Suprapubic skin (tissue), 4 donors: ENCODE data around the gene SEC24D. TPM values are rescaled to one million over a fixed set of nuclear protein-coding genes. Genes with fewer than 3 reads are reported as not detected.
A peak's percentile ranks its signal among the peaks of the same experiment; 100 is the strongest.

Source experiments
- DNase-seq, 2 donors: peaks; one replicate each; pipeline ENCODE4 v3.0.0-alpha.2; 2019; ENCODE audit warnings: low spot score in 2 of 2
- H3K27ac ChIP-seq: fragments of 200-600 bp; sonication (generic); one replicate; pipeline ENCODE4 v1.5.1; 2019
- H3K27me3 ChIP-seq: fragments of 200-600 bp; sonication (generic); one replicate; pipeline ENCODE4 v1.5.1; 2019
- H3K36me3 ChIP-seq: fragments of 200-600 bp; sonication (generic); one replicate; pipeline ENCODE4 v1.5.1; 2019
- H3K4me1 ChIP-seq: fragments of 200-600 bp; sonication (generic); one replicate; pipeline ENCODE4 v1.5.1; 2019
- H3K4me3 ChIP-seq: fragments of 200-600 bp; sonication (generic); one replicate; pipeline ENCODE4 v1.5.1; 2019; ENCODE audit warnings: mild to moderate bottlenecking
- H3K9me3 ChIP-seq: fragments of 200-600 bp; sonication (generic); one replicate; pipeline ENCODE4 v1.5.1; 2019
- CTCF ChIP-seq, 2 donors: fragments of 200-600 bp in 1 of 2; fragments of 450-650 bp in 1 of 2; sonication (generic) in 1 of 2; IDR thresholded peaks; one replicate each; pipeline ENCODE4 v1.5.1; 2016 to 2019; ENCODE audit warnings: antibody characterized with exemption in 2 of 2, mild to moderate bottlenecking in 1 of 2, moderate library complexity in 1 of 2
- EP300 ChIP-seq: sonication (generic); formaldehyde crosslinking; IDR thresholded peaks from one replicate; pipeline ENCODE4 v1.6.1; 2017; ENCODE audit warnings: antibody characterized with exemption
- POLR2A ChIP-seq, 2 donors: fragments of 450-650 bp; IDR thresholded peaks; one replicate each; pipeline ENCODE4 v1.6.1; 2017; ENCODE audit warnings: antibody characterized with exemption in 2 of 2, mild to moderate bottlenecking in 2 of 2, moderate library complexity in 2 of 2
- POLR2AphosphoS5 ChIP-seq, 3 donors: sonication (generic); formaldehyde crosslinking; IDR thresholded peaks; one replicate each; pipeline ENCODE4 v1.6.1; 2017; ENCODE audit warnings: antibody characterized with exemption in 3 of 3
- WGBS: methylation state at CpG from one replicate; pipeline ENCODE4 v1.1.5; 2018; 5-methylcytosine and 5-hydroxymethylcytosine counted together
- total RNA-seq, 4 donors: library from RNA; depleted of rRNA; stranded (reverse); fragments of >200 nt; gene quantifications; one replicate each; pipeline ENCODE4 v1.1.0, GENCODE V29; 2016

The SEC24D gene
- total RNA-seq, 4 donors from 2014 or later: 16.7 to 18.1 (median 18.0) TPM

GRCh38 chr4:118849867-118850487 lies 14.1 kb upstream of the SEC24D start:
- Histone ChIP-seq H3K27ac (no peak overlapping the region), H3K9me3 (no peaks in the 10 kb centered on the region), H3K4me3 (peak overlapping the region; percentile 27)

GRCh38 chr4:118848901-118849300 lies 13.0 kb upstream of the SEC24D start:
- no peaks in the 10 kb centered on the region for H3K36me3 ChIP-seq

More at GRCh38 chr4:118849867-118850487, 14.1 kb upstream of the SEC24D start:
- no peaks in the 10 kb centered on the region for H3K36me3 ChIP-seq
- H3K27me3 ChIP-seq: no peaks in the 10 kb centered on the region
- no peak for DNase-seq
- TF ChIP-seq EP300 (no peak), POLR2AphosphoS5 (IDR thresholded peaks at IDR 0.05) (no peak), CTCF (IDR thresholded peaks at IDR 0.05) (no peak), POLR2A (IDR thresholded peaks at IDR 0.05) (no peak)
- H3K4me1 ChIP-seq: no peaks in the 10 kb centered on the region
- WGBS: 96% methylated on average over 2 of the region's 2 CpGs

GRCh38 chr4:118848242-118848641 lies 12.3 kb upstream of the SEC24D start:
- no peaks in the 10 kb centered on the region for H3K9me3 ChIP-seq
- no peaks in the 10 kb centered on the region for H3K36me3 ChIP-seq
- no peak overlapping the region for H3K27ac ChIP-seq
- no peaks in the 10 kb centered on the region for H3K27me3 ChIP-seq
- no peaks in the 10 kb centered on the region for H3K4me1 ChIP-seq
- no peak for DNase-seq
- H3K4me3 ChIP-seq: no peak overlapping the region
- WGBS: 94% methylated on average over 7 of the region's 7 CpGs
- TF ChIP-seq POLR2AphosphoS5 (IDR thresholded peaks at IDR 0.05) (no peak), CTCF (IDR thresholded peaks at IDR 0.05) (no peak), POLR2A (IDR thresholded peaks at IDR 0.05) (no peak)

More at GRCh38 chr4:118848901-118849300, 13.0 kb upstream of the SEC24D start:
- no peak for DNase-seq
- no peak overlapping the region for H3K27ac ChIP-seq
- no peak overlapping the region for H3K4me3 ChIP-seq
- H3K4me1 ChIP-seq: no peaks in the 10 kb centered on the region
- no peak for TF ChIP-seq CTCF (IDR thresholded peaks at IDR 0.05)
- no peak for TF ChIP-seq POLR2AphosphoS5 (IDR thresholded peaks at IDR 0.05)
- TF ChIP-seq POLR2A (IDR thresholded peaks at IDR 0.05): no peak
- TF ChIP-seq EP300: no peak
- no peaks in the 10 kb centered on the region for H3K9me3 ChIP-seq
- no peaks in the 10 kb centered on the region for H3K27me3 ChIP-seq

GRCh38 chr4:118846979-118847378 lies 11.1 kb upstream of the SEC24D start:
- Histone ChIP-seq H3K27ac (no peak overlapping the region), H3K27me3 (no peaks in the 10 kb centered on the region), H3K9me3 (no peaks in the 10 kb centered on the region), H3K4me3 (no peak overlapping the region), H3K36me3 (no peaks in the 10 kb centered on the region), H3K4me1 (no peaks in the 10 kb centered on the region)
- 91% methylated on average over 1 of the region's 1 CpG for WGBS
- TF ChIP-seq POLR2AphosphoS5 (IDR thresholded peaks at IDR 0.05): no peak
- no peak for TF ChIP-seq CTCF (IDR thresholded peaks at IDR 0.05)
- TF ChIP-seq EP300: no peak
- no peak for TF ChIP-seq POLR2A (IDR thresholded peaks at IDR 0.05)
- no peak for DNase-seq

GRCh38 chr4:118845552-118846050 lies 9.7 kb upstream of the SEC24D start:
- no peak overlapping the region for H3K27ac ChIP-seq
- H3K27me3 ChIP-seq: no peaks in the 10 kb centered on the region
- no peaks in the 10 kb centered on the region for H3K4me1 ChIP-seq
- no peaks in the 10 kb centered on the region for H3K36me3 ChIP-seq
- H3K9me3 ChIP-seq: no peaks in the 10 kb centered on the region
- no peak overlapping the region for H3K4me3 ChIP-seq
- TF ChIP-seq POLR2A (IDR thresholded peaks at IDR 0.05) (no peak), POLR2AphosphoS5 (IDR thresholded peaks at IDR 0.05) (no peak)
- no peak for DNase-seq
